Activated T-cell treated with anti-CD3 and anti-CD28 coated beads, Interleukin-2, amount 50 U/mL, for 48 hours (primary cell): ENCODE results near the gene PCCA.
"Not testable (repeated sequence)": the region's sequence is repeated elsewhere in the genome, so short reads cannot be mapped to it uniquely, and the experiment has no call there.

ENCODE experiments used
- DNase-seq, 2 experiments: peaks; one replicate each; pipeline ENCODE4 v3.0.0-alpha.2; 2020

PCCA gene

DNA sequence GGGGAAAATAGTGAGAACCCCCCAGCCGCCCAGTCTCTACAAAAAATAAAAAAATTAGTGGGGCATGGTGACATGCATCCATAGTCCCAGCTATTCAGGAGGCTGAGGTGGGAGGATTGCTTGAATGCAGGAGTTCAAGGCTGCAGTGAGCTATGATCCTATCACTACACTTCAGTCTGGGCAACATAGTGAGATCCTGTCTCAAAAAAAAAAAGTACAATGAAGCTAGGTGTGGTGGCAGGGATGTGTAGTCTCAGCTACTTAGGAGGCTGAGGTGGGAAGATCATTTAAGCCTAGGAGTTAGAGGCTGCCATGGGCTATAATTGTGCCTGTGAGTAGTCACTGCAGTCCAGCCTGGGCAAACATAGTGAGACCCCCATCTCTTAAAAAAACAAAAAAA, 8.9 kb downstream of the PCCA start:
- no peak for DNase-seq

DNA sequence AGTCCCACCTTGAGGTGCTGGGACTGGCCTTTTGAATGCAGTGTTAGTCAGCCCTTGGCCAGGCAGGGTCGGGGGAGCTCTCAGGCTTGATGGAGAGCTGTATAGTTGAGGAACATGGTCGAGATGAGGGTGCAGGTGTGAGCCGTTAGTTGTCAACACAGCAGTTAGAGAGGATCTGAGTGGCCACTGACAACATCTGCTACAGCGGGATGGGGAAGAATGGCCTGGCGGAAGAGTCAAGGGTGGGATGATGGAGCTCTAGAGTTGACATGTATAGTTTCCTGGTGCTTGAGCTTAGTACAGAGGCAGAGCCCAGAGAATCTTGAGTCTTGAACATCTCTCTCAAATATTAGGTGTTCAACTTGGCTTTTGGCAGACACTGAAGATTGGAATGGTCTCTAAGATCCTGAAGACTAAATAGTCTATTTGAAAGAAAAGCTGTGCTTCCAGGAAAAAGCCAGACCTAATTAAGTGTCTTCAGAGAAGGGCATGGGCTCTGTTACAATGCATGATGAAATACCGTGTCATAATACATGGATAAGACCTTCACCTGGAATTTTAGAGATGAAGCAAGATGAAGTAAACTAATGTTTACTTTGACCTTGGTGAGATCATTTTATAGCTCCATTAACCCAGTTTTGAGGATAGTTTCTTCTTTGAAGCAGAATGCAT, 9.7 kb downstream of the PCCA start:
- no peak for DNase-seq

DNA sequence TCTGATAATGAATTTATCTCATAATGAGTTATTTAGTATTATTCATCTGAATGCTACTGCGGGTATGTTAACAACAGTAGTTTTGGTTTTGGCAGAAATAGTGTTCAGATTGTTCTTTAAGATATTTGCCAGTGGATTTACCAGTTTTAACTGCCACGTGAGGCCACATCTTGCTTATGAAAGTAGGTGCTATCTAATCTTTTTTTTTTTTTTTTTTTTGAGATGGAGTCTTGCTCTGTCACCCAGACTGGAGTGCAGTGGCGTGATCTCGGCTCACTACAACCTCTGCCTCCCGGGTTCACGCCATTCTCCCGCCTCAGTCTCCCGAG, 10.2 kb downstream of the PCCA start:
- not testable (repeated sequence) for DNase-seq

DNA sequence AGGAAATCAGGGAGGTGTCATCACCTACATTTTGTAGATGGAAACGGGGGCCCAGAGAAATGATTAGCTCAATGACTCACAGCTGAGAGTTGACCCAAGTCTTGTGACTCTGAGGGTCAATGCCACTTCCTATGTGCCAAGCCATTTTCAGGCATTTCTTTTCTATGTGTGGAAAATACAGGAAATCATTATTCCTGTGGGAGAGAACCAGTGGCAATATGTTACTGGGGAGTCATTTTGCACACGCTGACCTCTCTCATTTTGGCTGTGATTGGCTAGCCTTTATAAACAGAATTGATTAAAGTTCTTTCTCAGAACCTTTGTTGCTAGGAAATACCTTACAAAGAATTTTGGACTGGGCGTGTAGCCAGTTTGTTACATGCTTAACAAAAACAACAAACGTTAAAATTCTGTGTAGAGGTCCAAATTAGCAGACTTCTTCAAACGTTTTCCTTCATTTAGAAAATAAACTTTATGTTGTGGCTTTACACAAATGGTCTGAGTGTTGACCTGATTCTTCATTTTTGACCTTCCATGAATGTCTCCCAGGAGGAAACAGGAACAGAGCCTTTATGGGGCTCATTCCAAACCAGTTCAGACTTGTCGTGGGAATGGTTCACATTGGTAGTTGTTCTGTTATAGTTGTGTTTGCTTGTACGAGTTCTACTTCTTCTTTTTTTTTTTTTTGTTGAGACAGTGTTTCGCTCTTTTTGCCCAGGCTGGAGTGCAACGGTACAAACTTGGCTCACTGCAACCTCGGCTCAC, 11.4 kb downstream of the PCCA start:
- DNase-seq, result no peak

DNA sequence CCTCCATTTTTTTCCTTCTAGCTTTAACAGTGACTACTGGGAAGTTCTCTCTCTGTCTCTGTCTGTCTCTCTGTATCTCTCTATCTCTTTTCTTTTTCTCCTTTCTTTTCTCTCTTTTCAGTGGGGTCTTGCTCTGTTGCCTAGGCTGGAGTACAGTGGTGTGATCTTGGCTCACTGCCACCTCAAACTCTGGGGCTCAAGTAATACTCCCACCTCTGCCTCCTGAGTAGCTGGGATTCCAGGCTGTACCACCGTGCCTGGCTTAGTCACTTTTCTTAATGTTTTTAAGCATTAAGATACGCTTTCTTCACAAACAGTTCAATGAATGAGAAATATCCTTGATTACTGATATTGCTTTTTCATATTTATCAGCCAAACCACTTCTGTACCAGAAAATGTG, 13.1 kb downstream of the PCCA start:
- DNase-seq, result no peak

DNA sequence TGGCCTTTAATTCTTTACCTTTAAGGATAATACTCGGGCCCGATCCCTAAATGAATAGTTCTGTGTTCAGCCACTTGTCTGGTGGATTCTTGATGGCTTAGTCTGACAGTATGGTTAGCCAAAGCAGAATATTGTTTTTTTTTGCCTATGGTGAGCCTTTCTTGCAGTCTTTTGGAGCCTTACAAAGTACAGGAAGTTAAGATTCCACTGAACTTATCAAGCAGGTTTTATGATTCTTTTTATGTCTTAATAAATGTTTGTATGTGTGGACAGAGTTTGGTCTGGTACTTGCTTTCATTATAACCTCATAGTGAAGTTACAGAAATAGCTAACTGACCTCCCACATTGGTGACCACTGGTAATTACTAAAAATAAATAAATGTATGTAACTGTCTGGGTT, 17.1 kb downstream of the PCCA start:
- DNase-seq, result no peak

DNA sequence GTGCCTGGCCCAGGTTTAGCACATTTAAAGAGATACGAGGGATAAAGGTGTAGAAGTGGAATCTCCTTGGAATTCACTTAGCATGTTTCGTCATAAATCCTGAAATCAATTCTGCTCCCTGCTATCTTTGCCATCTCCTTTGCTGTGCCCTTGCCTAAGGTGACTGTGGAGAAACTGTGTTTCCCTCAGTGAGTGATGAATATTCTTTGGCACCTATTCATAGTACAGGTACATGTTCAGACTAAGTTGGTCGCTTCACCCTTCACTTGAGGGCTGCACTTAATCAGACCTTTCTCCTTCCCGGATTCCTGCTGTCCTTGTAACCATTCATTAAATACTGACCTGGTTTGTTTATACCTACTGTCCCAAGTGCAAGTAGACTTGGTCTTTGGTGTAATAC, 17.8 kb downstream of the PCCA start:
- no peak for DNase-seq

DNA sequence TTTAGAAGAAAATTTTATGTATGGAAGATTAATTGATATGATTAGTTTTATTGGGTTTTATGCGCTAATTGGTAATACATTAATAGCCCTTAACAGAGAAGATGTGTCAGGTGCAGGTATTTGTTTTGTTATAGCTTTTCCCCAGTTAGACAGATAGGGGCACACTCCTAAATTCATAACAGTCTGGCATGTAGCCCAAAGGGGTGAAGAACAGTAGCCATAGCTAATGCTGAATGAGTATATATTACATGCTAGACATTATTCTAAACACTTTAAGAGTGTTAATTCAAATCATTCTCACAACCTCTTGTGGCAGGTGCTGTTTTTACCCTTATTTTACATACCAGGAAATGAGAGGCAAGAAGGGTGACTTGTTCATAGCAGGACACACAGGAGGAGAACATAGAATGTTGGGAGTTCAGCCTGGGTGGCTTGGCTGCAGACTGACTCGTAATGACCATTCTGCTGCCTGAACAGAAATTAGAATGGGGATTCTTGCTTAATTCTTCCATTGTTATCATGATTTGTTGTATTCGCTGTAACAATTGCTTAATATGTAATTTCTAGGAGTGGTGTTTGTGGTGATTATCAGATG, 20.1 kb downstream of the PCCA start:
- DNase-seq, result no peak

DNA sequence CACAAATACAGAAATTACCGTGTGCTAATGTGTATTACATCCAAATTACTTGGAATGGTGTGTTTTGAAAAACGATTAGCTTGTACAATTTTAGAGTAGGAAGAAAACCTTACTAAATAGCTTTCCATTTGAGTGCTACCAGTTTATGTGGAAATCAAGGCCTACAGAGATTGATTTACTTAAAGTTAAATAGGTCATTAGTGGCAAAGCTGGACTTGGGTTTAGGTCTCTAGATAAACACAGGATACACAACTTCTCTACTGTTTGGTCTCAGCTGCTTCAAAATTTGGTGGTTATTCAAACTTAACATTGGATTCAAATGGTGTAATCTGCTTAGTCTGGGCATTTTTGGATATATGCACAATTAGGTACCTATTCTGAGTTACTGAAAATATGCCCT, 21.4 kb downstream of the PCCA start:
- DNase-seq, result no peak

DNA sequence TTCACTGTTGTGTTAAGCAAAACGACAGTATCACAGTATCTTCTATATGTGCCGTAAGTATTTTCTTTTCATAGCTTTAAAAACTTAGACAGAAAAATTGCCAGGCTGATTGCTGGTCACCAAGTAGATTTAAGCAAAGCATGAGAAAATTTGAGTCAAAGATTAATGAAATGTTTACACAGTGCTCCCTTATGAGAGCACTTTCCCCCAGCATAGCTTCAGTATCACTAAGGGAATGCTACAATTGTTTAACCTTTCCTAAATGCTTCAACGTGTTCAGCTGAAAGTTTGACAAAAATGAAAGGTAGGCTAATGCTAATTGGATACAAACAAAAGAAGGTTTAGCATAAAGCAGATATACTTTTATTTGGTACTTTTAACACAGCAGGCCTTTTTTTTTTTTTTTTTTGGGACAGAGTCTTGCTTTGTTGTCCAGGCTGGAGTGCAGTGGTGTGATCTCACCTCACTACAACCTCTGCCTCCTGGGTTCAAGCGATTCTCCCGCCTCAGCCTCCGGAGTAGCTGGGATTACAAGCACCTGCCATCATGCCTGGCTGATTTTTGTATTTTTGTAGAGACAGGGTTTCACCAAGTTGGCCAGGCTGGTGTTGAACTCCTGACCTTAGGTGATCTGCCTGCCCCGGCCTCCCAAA, 23.4 kb downstream of the PCCA start:
- no peak for DNase-seq

DNA sequence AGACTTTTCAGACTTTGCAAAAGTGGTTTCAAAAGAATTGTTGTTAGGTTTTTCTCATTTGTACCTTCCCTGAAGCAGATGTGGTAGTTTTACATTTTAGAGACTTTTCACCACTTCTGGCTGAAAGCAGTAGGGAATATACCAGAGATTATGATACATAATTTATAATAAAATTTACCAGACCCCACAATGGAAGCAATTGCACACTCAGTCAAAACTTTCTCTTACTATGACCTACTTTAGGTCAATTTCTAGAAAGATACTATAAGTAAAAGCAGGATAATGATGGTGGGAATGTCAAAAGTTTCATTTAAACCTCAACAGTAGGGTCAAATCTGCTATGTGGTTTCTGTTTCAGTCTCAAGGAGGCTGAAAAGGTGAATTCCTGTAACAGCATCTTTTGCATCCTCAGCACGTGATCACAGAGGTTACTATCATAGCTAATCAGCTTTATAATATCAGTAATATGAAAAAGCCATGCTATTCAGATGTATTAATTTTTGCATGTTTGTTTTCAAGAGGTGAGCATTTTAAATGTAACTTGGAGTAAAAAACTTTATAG, 26.9 kb downstream of the PCCA start:
- no peak for DNase-seq

DNA sequence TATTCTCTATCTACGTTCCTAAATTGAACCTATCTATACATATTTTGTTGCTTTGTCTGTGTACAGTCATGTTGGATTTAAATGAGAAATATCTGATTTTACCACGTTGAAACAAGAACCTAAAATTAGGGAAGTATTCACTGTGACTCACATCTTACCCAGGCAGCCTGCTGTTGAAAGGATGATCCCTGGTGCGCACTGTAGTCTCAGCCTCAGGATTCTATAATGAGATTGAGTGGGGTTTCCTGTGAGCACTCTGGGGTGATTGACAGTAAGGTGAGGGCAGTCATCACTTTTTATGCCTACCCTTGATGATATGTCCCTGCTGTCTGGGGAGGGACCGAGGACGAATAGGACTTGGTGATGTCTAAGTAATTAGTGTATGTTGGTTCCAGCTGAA, 35.4 kb downstream of the PCCA start:
- DNase-seq, result no peak

DNA sequence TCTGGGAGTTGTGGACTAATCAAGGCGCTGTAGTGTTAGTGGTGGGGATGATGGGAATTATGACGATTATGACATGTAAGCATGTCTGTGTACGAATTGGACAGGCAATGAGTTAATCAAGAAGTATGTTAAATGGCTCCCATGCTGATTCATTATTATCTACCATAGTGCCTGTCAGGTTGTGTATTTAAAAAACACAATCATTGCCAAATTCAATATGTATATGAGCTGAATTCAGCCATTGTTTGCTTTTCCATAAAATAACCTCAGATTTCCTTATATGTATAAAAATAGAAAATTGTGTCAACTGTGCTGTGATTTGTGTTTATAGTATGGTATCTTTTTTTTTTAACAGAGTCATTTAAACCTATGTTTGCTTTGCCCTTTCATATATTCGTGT, 37.1 kb downstream of the PCCA start:
- DNase-seq, result no peak

DNA sequence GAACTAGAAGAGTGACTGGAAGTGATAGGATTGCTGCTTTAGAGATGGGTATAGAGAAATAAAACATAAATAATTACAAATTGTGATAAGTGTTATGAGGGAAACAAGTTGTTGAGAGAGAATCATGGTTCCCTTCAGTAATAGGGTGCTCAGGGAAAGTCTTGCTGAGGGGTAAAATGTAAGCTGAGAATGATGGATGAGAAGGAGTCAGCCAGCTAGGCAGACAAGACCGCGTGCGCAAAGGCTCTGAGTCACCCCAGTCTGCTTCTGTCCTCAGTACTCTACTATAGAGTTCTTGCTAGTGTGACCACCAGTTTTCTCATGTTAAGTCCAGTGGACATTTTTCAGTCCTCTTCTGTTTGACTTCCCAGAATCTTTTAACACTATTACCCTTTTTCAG, 39.5 kb downstream of the PCCA start:
- DNase-seq, result no peak

DNA sequence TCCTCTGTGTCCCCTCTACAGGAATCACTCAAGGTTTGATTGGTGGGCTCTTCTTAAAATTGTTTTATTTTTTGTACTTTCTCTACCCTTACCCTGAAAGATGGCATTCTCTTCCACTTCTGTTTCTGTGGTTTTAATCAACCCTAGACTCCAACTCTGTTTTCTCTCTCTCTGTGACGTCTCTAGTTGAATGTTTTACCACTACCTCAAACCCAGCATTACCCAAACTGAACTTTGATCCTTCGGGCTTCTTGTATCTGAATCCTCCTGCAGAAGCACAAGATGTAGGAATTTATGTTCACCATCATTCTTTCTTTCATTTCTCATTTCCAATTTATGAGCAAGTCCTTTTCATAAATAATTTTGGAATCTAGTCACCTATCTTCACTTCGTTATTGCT, 39.9 kb downstream of the PCCA start:
- DNase-seq, result no peak

DNA sequence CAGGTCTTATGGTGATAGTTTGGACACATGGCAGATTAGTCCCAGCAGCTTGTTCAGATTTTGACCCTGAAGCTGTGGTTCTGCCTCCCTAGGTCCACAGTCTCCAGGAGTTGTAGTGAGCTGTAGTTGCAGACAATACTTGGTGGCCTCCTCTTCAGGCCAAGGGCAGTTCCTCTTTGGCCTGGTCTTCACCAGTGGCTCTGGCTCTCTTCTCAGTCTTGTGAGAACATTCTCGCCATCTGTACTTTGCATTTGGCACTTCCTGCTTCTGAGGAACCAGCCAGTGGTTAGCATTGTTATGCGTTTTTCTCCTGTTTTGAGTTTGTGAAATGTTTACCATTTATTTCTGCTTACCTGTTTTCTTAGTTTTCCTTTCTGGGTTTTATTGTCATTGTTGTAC, 40.7 kb downstream of the PCCA start:
- no peak for DNase-seq

DNA sequence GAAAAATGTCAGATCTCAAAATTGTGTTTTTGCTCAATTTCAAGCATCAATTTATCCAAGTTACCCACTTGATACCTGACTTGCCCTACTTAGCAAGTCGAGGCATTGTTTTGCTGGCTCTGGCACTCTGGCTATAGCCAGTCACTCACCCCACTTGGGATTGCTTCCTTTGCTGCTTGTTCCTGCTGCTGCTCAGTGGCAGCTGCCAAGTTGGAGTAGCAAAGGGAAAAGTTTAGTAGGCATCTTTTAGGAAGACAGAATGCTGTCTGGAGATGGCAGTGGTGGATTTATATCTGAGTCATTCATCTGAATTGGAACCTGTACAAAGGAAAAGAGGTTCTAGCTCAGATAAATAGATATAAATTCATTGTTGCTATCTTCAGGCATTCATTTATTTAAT, 41.2 kb downstream of the PCCA start:
- no peak for DNase-seq

DNA sequence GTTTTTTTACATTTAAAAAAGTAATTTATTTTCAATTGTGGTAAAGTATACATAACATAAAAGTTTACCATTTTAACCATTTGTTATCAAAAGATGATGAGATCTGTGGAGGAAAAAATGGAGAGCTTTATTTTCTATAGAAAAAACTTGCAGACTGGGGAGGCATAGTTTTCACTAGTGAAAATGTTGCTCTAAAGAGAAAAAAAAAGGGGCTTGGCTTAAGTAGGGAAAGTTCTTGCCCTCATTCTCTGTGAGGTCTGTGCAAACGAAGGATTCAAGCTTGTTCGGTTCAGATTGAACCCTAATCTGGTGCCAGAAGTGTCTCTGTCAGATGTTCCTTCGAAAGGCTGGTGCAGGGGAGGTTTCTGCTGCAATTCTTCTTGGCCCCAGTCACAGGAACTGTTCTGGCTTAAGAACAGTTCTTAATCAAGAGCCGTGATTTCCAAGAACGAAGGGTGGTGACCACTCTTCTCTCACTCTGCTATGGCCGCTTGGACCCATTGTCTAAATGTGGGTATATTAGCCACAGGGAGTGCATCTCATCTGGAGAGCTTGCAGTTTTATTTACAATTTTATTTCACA, 42.1 kb downstream of the PCCA start:
- DNase-seq, result no peak

DNA sequence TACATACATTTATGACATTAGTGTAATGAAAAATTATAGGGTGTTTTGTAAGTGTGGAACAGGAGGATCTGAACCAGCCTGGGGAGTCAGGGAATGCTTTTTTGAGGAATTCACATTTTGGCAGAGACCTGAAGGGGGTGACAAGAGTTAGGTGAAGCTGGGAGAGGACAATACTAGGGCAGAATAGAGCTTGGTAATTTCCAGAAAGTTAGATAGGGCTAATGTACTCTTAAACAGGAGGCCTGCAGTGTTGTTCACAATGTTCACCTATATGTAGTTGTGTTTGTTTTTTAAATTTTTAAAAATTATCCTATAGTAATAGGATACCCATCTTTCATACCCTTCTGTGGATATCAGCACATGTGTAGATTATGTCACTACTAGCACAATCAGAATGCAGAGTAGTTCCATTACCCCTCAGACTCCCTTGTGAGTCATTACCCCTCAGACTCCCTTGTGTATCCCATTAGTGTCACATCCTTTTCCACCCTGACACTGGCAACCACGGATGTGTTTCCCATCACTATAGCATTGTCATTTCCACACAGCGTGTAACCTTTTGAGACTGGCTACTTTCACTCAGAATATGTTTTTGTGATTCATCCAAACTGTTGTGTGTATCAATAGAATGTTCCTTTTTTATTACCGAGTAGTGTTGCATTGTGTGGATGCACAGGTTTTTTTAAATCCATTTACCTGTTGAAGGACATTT, 43.1 kb downstream of the PCCA start:
- peak; percentile 51 to 53 for DNase-seq

DNA sequence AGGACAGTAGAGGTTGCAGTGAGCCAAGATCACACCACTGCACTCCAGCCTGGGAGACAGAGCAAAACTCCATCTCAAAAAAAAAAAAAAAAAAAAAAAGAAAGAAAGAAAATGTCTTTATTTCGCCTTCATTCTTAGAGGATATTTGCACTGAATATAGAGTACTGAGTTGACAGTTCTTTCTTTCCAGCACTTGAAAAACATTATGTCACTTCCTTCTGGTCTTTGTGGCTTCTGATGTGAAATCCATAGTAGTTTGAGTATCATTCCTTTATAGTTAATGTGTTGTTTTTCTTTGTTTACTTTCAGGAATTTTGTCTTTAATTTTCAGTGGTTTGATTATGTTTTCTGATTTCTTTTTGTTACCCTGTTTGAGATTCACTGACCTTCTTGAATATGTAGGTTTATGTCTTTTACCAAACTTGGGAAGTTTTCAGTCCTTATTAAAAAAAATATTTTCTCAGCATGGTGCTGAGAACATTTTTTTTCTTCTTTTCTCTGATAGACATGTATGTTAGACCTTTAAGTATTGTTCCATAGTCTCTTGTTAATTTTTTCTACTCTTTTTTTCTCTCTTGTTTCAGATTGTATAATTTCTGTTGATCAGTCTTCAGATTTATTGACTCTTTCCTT, 50.1 kb downstream of the PCCA start:
- no peak for DNase-seq

DNA sequence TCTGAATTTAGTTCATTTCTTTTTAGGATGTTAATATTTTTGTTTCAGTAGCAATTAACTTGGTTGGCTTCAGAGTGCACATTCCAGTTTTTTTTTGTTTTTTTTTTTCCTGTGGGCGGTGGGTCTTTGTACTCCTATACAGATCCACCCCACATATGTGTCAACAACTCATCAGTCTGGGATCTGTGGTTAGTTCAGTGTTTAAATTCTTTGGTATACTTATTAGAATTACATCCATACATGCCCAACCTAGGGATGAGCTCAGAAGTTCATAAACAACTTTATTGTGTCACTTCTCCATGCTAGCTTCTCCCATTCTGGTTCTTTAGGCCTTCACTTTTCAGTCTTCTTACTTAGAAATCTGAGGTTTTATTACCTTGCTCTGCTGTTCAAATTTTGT, 50.9 kb downstream of the PCCA start:
- no peak for DNase-seq

DNA sequence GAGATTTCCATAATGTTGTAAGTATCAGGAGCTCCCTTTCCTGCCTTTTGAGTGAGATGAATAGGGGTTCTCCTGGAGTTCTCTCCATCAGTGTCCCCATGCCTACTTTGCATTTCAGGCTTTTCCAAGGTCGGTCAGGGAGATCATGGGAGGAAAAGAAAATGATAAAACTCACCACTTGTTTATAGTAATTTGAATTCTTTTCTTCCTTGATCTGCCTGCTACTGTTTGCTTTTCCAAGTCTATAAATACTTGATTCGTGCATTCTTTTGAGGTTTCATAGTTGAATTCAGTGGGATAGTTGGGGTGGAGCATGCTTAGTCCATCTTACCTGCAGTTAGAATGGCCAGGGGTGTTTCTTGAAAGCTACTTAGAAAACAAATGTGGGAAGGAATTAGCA, 51.5 kb downstream of the PCCA start:
- DNase-seq, result no peak
